SK-N-SH (cell line): ENCODE results near the gene OOSP2. TPM values are rescaled to one million over a fixed set of nuclear protein-coding genes. Genes with fewer than 3 reads are reported as not detected.

Source experiments
- CTCF ChIA-PET: fragments of 300-600, 350-600 bp; formaldehyde crosslinking; extraction: SDS; loops from one replicate; lab custom pipeline; 2021; lab: Yijun Ruan, JAX
- POLR2A ChIA-PET: fragments of 350-600 bp; sonication (Branson Sonifier 250); formaldehyde crosslinking; extraction: SDS; loops from one replicate; lab custom pipeline; 2020; ENCODE audit warnings: antibody characterized with exemption, inconsistent platforms; lab: Yijun Ruan, JAX
- DNase-seq: peaks from one replicate; pipeline ENCODE4 v3.0.0; 2012
- H2AFZ ChIP-seq: fragments of 200-600 bp; sonication (generic); 2 replicates; pipeline ENCODE4 v1.8.1; 2016; ENCODE audit warnings: antibody characterized with exemption, mild to moderate bottlenecking, low read depth
- H3F3A ChIP-seq: fragments of 200-600 bp; sonication (generic); replicated peaks from 2 replicates; pipeline ENCODE3; 2016; ENCODE audit warnings: antibody characterized with exemption, mild to moderate bottlenecking; ENCODE audit not compliant: insufficient read depth
- H3K27ac ChIP-seq, 2 experiments: fragments of 200-500 bp in 1 of 2; fragments of 200-600 bp in 1 of 2; sonication (Bioruptor generic) in 1 of 2; sonication (generic), shearing (Covaris generic) in 1 of 2; 2 replicates each; pipeline versions ENCODE4 v1.5.1 to v1.6.1; 2014 to 2016; ENCODE audit warnings: low read depth in 2 of 2, inconsistent platforms in 1 of 2, low read length in 1 of 2, mild to moderate bottlenecking in 1 of 2, mixed read lengths in 1 of 2
- H3K27me3 ChIP-seq: fragments of 200-600 bp; sonication (generic), shearing (Covaris generic); 2 replicates; pipeline ENCODE4 v1.6.1; 2016; ENCODE audit warnings: mixed run types; ENCODE audit not compliant: insufficient read depth
- H3K36me3 ChIP-seq, 2 experiments: fragments of 200-500 bp in 1 of 2; fragments of 200-600 bp in 1 of 2; sonication (Bioruptor generic) in 1 of 2; sonication (generic) in 1 of 2; replicated peaks in 1 of 2; 2 replicates each; pipeline versions ENCODE3 to v1.5.1; 2014 to 2016; ENCODE audit warnings: low read length in 1 of 2, mild to moderate bottlenecking in 1 of 2; ENCODE audit not compliant: insufficient read depth in 2 of 2, control insufficient read depth in 1 of 2
- H3K4me1 ChIP-seq, 2 experiments: fragments of 200-500 bp in 1 of 2; fragments of 200-600 bp in 1 of 2; sonication (Bioruptor generic) in 1 of 2; sonication (generic), shearing (Covaris generic) in 1 of 2; 2 replicates each; pipeline versions ENCODE4 v1.5.1 to v1.6.1; 2014 to 2016; ENCODE audit warnings: low read depth in 1 of 2, low read length in 1 of 2, mixed run types in 1 of 2; ENCODE audit not compliant: insufficient read depth in 2 of 2, control insufficient read depth in 1 of 2
- H3K4me2 ChIP-seq: fragments of 200-600 bp; sonication (generic), shearing (Covaris generic); 2 replicates; pipeline ENCODE4 v1.6.1; 2017; ENCODE audit warnings: mixed run types
- H3K4me3 ChIP-seq, 2 experiments: fragments of 200-500 bp in 1 of 2; fragments of 200-600 bp in 1 of 2; sonication (Bioruptor generic) in 1 of 2; sonication (generic), shearing (Covaris generic) in 1 of 2; 2 replicates each; pipeline versions ENCODE4 v1.5.1 to v1.8.1; 2014 to 2016; ENCODE audit warnings: low read depth in 2 of 2, inconsistent platforms in 1 of 2, low read length in 1 of 2, mild to moderate bottlenecking in 1 of 2, mixed read lengths in 1 of 2, moderate library complexity in 1 of 2
- H3K79me2 ChIP-seq: fragments of 200-600 bp; sonication (generic); 2 replicates; pipeline ENCODE4 v1.8.1; 2017; ENCODE audit warnings: mild to moderate bottlenecking; ENCODE audit not compliant: insufficient read depth
- H3K9ac ChIP-seq: fragments of 200-600 bp; sonication (generic); 2 replicates; pipeline ENCODE4 v1.6.1; 2017; ENCODE audit warnings: mixed run types
- H3K9me2 ChIP-seq: fragments of 200-600 bp; sonication (generic); 2 replicates; pipeline ENCODE4 v1.6.1; 2017; ENCODE audit warnings: mixed run types
- H3K9me3 ChIP-seq: fragments of 200-600 bp; sonication (generic); 2 replicates; pipeline ENCODE4 v1.6.1; 2017; ENCODE audit warnings: mixed run types, mild to moderate bottlenecking, moderate library complexity
- H4K20me1 ChIP-seq: fragments of 200-600 bp; sonication (generic); 2 replicates; pipeline ENCODE4 v1.6.1; 2017; ENCODE audit warnings: mild to moderate bottlenecking, mixed run types; ENCODE audit not compliant: insufficient read depth
- ELF1 ChIP-seq: IDR thresholded peaks from 2 replicates; pipeline ENCODE4 v1.4.0; 2012
- EZH2phosphoT487 ChIP-seq: fragments of 200-600 bp; sonication (generic); IDR thresholded peaks from 2 replicates; pipeline ENCODE4 v1.6.1; 2017; ENCODE audit warnings: low read depth, mixed run types, mild to moderate bottlenecking, antibody characterized with exemption, moderate library complexity, borderline replicate concordance
- FOXM1 ChIP-seq: IDR thresholded peaks from 2 replicates; pipeline ENCODE4 v1.4.0; 2012; ENCODE audit warnings: low read depth, mild to moderate bottlenecking
- GABPA ChIP-seq: IDR thresholded peaks from 2 replicates; pipeline ENCODE4 v1.4.0; 2012; ENCODE audit warnings: low read depth, mild to moderate bottlenecking
- MXI1 ChIP-seq: IDR thresholded peaks from 2 replicates; pipeline ENCODE4 v1.6.1; 2012; ENCODE audit warnings: mild to moderate bottlenecking, low read depth, low read length, improper control_type of control experiment
- RCOR1 ChIP-seq: fragments of 150-350 bp; IDR thresholded peaks from 2 replicates; pipeline ENCODE4 v1.6.1; 2017; ENCODE audit warnings: antibody characterized with exemption, low read length
- REST ChIP-seq: IDR thresholded peaks from 2 replicates; pipeline ENCODE4 v1.6.1; 2012; ENCODE audit warnings: mild to moderate bottlenecking, low read depth, low read length, moderate library complexity
- RXRA ChIP-seq: IDR thresholded peaks from 2 replicates; pipeline ENCODE4 v1.4.0; 2012; ENCODE audit warnings: low read depth, mild to moderate bottlenecking, borderline replicate concordance
- SIN3A ChIP-seq: IDR thresholded peaks from 2 replicates; pipeline ENCODE4 v1.6.1; 2012; ENCODE audit warnings: low read depth, mild to moderate bottlenecking, low read length, moderate library complexity, borderline replicate concordance
- SMC3 ChIP-seq: IDR thresholded peaks from 2 replicates; pipeline ENCODE4 v1.6.1; 2012; ENCODE audit warnings: low read depth, low read length, improper control_type of control experiment
- TCF12 ChIP-seq: IDR thresholded peaks from 2 replicates; pipeline ENCODE4 v1.4.0; 2012
- USF1 ChIP-seq: IDR thresholded peaks from 2 replicates; pipeline ENCODE4 v1.4.0; 2012; ENCODE audit warnings: low read depth, borderline replicate concordance
- USF2 ChIP-seq: fragments of 150-350 bp; IDR thresholded peaks from 2 replicates; pipeline ENCODE4 v1.6.1; 2017; ENCODE audit warnings: antibody characterized with exemption, low read length, low read depth, borderline replicate concordance
- YY1 ChIP-seq: IDR thresholded peaks from 2 replicates; pipeline ENCODE4 v1.4.0; 2012; ENCODE audit warnings: low read depth, mild to moderate bottlenecking
- ZBTB33 ChIP-seq: IDR thresholded peaks from 2 replicates; pipeline ENCODE4 v1.4.0; 2012; ENCODE audit warnings: low read depth, borderline replicate concordance
- WGBS: methylation state at CpG from one replicate; pipeline ENCODE4 v1.1.6; 2017; ENCODE audit warnings: low lambda C conversion rate; 5-methylcytosine and 5-hydroxymethylcytosine counted together
- polyA plus RNA-seq, 3 experiments: library from polyadenylated mRNA; depleted of rRNA; stranded (reverse); fragments of >200 nt; gene quantifications; 2 replicates each; pipeline ENCODE4 v1.2.3, GENCODE V29; 2012
- TF ChIP-seq, protein P1 (sequence below): fragments of 150-350 bp; IDR thresholded peaks from 2 replicates; pipeline ENCODE4 v1.6.1; 2016; ENCODE audit warnings: mild to moderate bottlenecking, low read depth, low read length
- TF ChIP-seq, protein P2 (sequence below): IDR thresholded peaks from 2 replicates; pipeline ENCODE4; 2012

Gene OOSP2
- polyA plus RNA-seq, 1 of the 3 experiments (the other 2 are of a cell fraction) = not detected

DNA sequence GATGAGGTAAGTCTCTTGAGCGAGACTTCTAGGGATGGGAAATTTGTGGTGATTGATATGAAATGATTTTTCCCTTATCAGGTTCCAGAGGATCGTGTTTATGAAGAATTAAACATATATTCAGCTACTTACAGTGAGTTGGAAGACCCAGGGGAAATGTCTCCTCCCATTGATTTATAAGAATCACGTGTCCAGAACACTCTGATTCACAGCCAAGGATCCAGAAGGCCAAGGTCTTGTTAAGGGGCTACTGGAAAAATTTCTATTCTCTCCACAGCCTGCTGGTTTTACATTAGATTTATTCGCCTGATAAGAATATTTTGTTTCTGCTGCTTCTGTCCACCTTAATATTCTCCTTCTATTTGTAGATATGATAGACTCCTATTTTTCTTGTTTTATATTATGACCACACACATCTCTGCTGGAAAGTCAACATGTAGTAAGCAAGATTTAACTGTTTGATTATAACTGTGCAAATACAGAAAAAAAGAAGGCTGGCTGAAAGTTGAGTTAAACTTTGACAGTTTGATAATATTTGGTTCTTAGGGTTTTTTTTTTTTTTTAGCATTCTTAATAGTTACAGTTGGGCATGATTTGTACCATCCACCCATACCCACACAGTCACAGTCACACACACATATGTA, 55.4 kb downstream of the OOSP2 start:
- no peaks in the 10 kb centered on the region for H4K20me1 ChIP-seq
- H3K9me2 ChIP-seq = no peaks in the 10 kb centered on the region
- no peaks in the 10 kb centered on the region for H3F3A ChIP-seq
- no peaks in the 10 kb centered on the region for H3K36me3 ChIP-seq
- no peak overlapping the region for H2AFZ ChIP-seq
- WGBS = 6% methylated on average over 4 of the region's 4 CpGs
- H3K27ac ChIP-seq = no peak overlapping the region
- no peak for DNase-seq
- no peaks in the 10 kb centered on the region for H3K4me1 ChIP-seq
- POLR2A ChIA-PET = no interaction called here
- TF ChIP-seq SMC3 (no peak), RXRA (no peak), MXI1 (no peak), ELF1 (no peak), USF1 (no peak), GABPA (no peak), SIN3A (no peak), YY1 (no peak), FOXM1 (no peak), TCF12 (no peak), REST (no peak), RCOR1 (no peak), ZBTB33 (no peak), EZH2phosphoT487 (no peak), USF2 (no peak)
- TF ChIP-seq, protein P1, sequence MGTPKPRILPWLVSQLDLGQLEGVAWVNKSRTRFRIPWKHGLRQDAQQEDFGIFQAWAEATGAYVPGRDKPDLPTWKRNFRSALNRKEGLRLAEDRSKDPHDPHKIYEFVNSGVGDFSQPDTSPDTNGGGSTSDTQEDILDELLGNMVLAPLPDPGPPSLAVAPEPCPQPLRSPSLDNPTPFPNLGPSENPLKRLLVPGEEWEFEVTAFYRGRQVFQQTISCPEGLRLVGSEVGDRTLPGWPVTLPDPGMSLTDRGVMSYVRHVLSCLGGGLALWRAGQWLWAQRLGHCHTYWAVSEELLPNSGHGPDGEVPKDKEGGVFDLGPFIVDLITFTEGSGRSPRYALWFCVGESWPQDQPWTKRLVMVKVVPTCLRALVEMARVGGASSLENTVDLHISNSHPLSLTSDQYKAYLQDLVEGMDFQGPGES = no peak
- TF ChIP-seq, protein P2, sequence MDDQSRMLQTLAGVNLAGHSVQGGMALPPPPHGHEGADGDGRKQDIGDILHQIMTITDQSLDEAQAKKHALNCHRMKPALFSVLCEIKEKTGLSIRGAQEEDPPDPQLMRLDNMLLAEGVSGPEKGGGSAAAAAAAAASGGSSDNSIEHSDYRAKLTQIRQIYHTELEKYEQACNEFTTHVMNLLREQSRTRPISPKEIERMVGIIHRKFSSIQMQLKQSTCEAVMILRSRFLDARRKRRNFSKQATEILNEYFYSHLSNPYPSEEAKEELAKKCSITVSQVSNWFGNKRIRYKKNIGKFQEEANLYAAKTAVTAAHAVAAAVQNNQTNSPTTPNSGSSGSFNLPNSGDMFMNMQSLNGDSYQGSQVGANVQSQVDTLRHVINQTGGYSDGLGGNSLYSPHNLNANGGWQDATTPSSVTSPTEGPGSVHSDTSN = no peak
- H3K9ac ChIP-seq = no peak overlapping the region
- H3K79me2 ChIP-seq = no peaks in the 10 kb centered on the region
- CTCF ChIA-PET = no interaction called here
- no peaks in the 10 kb centered on the region; the same call in 1 of the 2 replicates for H3K27me3 ChIP-seq
- H3K9me3 ChIP-seq = no peaks in the 10 kb centered on the region
- no peak overlapping the region for H3K4me2 ChIP-seq
- H3K4me3 ChIP-seq = no peak overlapping the region
